ENCODE data around the gene LYVE1.

DNA sequence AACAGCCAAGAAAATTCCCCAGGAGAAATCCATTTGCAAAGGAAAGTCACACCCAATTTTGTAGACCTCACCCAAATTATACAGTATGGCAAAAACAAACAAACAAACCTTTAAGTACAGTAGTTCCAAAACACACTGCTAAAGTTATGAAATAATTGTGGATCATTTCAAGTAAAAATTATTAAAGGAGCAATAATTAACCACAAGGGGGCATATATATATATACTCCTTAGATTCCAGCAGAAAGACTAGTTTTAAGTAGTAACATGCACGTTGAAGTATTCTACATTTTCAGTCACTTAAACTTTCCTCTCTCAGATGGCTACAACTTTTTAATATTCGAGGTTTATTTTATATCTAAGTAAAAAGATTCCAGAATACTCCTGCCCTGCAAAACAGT is 54.3 kb downstream of the LYVE1 start:
- TF ChIP-seq, protein P1, sequence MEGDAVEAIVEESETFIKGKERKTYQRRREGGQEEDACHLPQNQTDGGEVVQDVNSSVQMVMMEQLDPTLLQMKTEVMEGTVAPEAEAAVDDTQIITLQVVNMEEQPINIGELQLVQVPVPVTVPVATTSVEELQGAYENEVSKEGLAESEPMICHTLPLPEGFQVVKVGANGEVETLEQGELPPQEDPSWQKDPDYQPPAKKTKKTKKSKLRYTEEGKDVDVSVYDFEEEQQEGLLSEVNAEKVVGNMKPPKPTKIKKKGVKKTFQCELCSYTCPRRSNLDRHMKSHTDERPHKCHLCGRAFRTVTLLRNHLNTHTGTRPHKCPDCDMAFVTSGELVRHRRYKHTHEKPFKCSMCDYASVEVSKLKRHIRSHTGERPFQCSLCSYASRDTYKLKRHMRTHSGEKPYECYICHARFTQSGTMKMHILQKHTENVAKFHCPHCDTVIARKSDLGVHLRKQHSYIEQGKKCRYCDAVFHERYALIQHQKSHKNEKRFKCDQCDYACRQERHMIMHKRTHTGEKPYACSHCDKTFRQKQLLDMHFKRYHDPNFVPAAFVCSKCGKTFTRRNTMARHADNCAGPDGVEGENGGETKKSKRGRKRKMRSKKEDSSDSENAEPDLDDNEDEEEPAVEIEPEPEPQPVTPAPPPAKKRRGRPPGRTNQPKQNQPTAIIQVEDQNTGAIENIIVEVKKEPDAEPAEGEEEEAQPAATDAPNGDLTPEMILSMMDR (conservative IDR thresholded peaks at IDR 0.05): peak; percentile 60
- TF ChIP-seq EZH2 (IDR thresholded peaks at IDR 0.05; ENCODE audit: low read depth): no peak
